Upper lobe of left lung (tissue), 6 donors: Measurements from ENCODE around the gene VSIR. TPM values are rescaled to one million over a fixed set of nuclear protein-coding genes. Genes with fewer than 3 reads are reported as not detected.

ENCODE experiments used
- ATAC-seq, 2 donors: fragments of 200-7000 bp; cut with Tn5 transposase; one replicate each; pipeline ENCODE4 v1.9.1; 2022; ENCODE audit warnings: mild to moderate bottlenecking in 2 of 2, moderate library complexity in 2 of 2; ENCODE audit not compliant: low FRiP score in 2 of 2
- DNase-seq, 2 donors: peaks; one replicate each; pipeline ENCODE4 v3.0.0-alpha.2; 2019 to 2020
- H3K27ac ChIP-seq, 4 donors: fragments of 200-600 bp; sonication (generic); one replicate each; pipeline ENCODE4 v1.5.1; 2016 to 2019
- H3K27me3 ChIP-seq, 4 donors: fragments of 200-600 bp; sonication (generic); one replicate each; pipeline ENCODE4 v1.5.1; 2017 to 2019
- H3K36me3 ChIP-seq, 4 donors: fragments of 200-600 bp; sonication (generic); one replicate each; pipeline ENCODE4 v1.5.1; 2016 to 2019
- H3K4me1 ChIP-seq, 4 donors: fragments of 200-600 bp; sonication (generic); one replicate each; pipeline ENCODE4 v1.5.1; 2018 to 2019
- H3K4me3 ChIP-seq, 4 donors: fragments of 200-600 bp; sonication (generic); one replicate each; pipeline ENCODE4 v1.5.1; 2017 to 2019; ENCODE audit warnings: mild to moderate bottlenecking in 2 of 4, moderate library complexity in 1 of 4
- H3K9me3 ChIP-seq, 4 donors: fragments of 200-600 bp; sonication (generic); one replicate each; pipeline ENCODE4 v1.5.1; 2018 to 2019
- CTCF ChIP-seq, 6 experiments: fragments of 450-650 bp in 4 of 6; fragments of 200-600 bp in 2 of 6; sonication (generic) in 2 of 6; IDR thresholded peaks; one replicate each; pipeline ENCODE4 v1.5.1; 2016 to 2019; ENCODE audit warnings: antibody characterized with exemption in 6 of 6
- EP300 ChIP-seq, 4 donors: sonication (generic); formaldehyde crosslinking; IDR thresholded peaks; one replicate each; pipeline ENCODE4 v1.5.1; 2017; ENCODE audit warnings: antibody characterized with exemption in 4 of 4, control low read depth in 2 of 4
- POLR2A ChIP-seq, 4 donors: fragments of 450-650 bp; IDR thresholded peaks; one replicate each; pipeline ENCODE4 v1.5.1; 2016 to 2017; ENCODE audit warnings: antibody characterized with exemption in 4 of 4, mild to moderate bottlenecking in 2 of 4
- POLR2AphosphoS5 ChIP-seq, 2 donors: sonication (generic); formaldehyde crosslinking; IDR thresholded peaks; one replicate each; pipeline ENCODE4 v1.5.1; 2017; ENCODE audit warnings: antibody characterized with exemption in 2 of 2
- WGBS, 2 donors: methylation state at CpG; one replicate each; pipeline ENCODE4 v1.1.5; 2017 to 2018; 5-methylcytosine and 5-hydroxymethylcytosine counted together
- total RNA-seq, 6 donors: library from RNA; depleted of rRNA in 4 of 6; stranded (reverse); fragments of >200 nt in 4 of 6; gene quantifications; one replicate each; pipeline versions ENCODE4 v1.1.0 to v1.2.1, GENCODE V29; 2016 to 2021
- donor health status: DM: no; HTN: no; CAD: no; lungs with moderate emphysema.
- donor health status: DM: no; HTN: yes; CAD: no; lungs with severe emphysema.

The VSIR gene
- total RNA-seq, 6 donors from 2014 or later = 51.7 to 167 (median 92.5) TPM

- whole genome bisulfite sequencing, 2 donors = 92 to 93% methylated on average over 14 to 21 of the region's 21 CpGs
- Histone ChIP-seq H3K9me3 (no peaks in the 10 kb centered on the region), H3K27ac (no peak overlapping the region), H3K4me1 (peaks cover 0 to 18% (median 9%) of the 10 kb centered on the region in 4 donors), H3K27me3 (no peaks in the 10 kb centered on the region), H3K36me3 (no peaks in the 10 kb centered on the region), H3K4me3 (no peak overlapping the region)
- ATAC-seq = no peak
- TF ChIP-seq EP300 (IDR thresholded peaks at IDR 0.05) (no peak), POLR2AphosphoS5 (IDR thresholded peaks at IDR 0.05) (no peak), CTCF (IDR thresholded peaks at IDR 0.05) (no peak)
- DNase-seq = peak in 1 of 2 donors; percentile 62
Measured at GRCh38 chr10:71807557-71808510, 34.5 kb upstream of the VSIR start.

- WGBS, 2 donors = 93 to 94% methylated on average over 17 to 22 of the region's 23 CpGs
- peaks cover 0 to 14% (median 8%) of the 10 kb centered on the region in 4 donors for H3K4me1 ChIP-seq
- no peak for ATAC-seq
- H3K27ac ChIP-seq = no peak overlapping the region
- no peak for DNase-seq
- H3K9me3 ChIP-seq = no peaks in the 10 kb centered on the region
- no peaks in the 10 kb centered on the region for H3K36me3 ChIP-seq
- no peak overlapping the region for H3K4me3 ChIP-seq
- TF ChIP-seq CTCF (IDR thresholded peaks at IDR 0.05) (no peak), POLR2A (IDR thresholded peaks at IDR 0.05) (no peak), POLR2AphosphoS5 (IDR thresholded peaks at IDR 0.05) (no peak), EP300 (IDR thresholded peaks at IDR 0.05) (no peak)
- H3K27me3 ChIP-seq = no peaks in the 10 kb centered on the region
Measured at GRCh38 chr10:71806704-71807556, 33.6 kb upstream of the VSIR start.

GRCh38 chr10:71805776-71806703 is 32.7 kb upstream of the VSIR start:
- H3K27ac ChIP-seq = no peak overlapping the region
- no peaks in the 10 kb centered on the region for H3K27me3 ChIP-seq
- no peaks in the 10 kb centered on the region for H3K9me3 ChIP-seq
- no peak overlapping the region for H3K4me3 ChIP-seq
- peaks cover 0 to 10% (median 7%) of the 10 kb centered on the region in 4 donors for H3K4me1 ChIP-seq
- H3K36me3 ChIP-seq = no peaks in the 10 kb centered on the region
- DNase-seq = peak; percentile 56 to 86
- TF ChIP-seq POLR2AphosphoS5 (IDR thresholded peaks at IDR 0.05) = no peak
- no peak for TF ChIP-seq POLR2A (IDR thresholded peaks at IDR 0.05)
- no peak for TF ChIP-seq CTCF (IDR thresholded peaks at IDR 0.05)
- no peak for TF ChIP-seq EP300 (IDR thresholded peaks at IDR 0.05)
- 50 to 75% methylated on average over 14 to 27 of the region's 41 CpGs for WGBS, 2 donors
- ATAC-seq = peak; percentile 19 to 56

- Histone ChIP-seq H3K36me3 (no peaks in the 10 kb centered on the region), H3K9me3 (no peaks in the 10 kb centered on the region), H3K4me1 (peaks cover 0 to 10% (median 7%) of the 10 kb centered on the region in 4 donors), H3K27ac (no peak overlapping the region), H3K27me3 (no peaks in the 10 kb centered on the region), H3K4me3 (no peak overlapping the region)
- ATAC-seq (peak in 1 of 2 donors; percentile 43), DNase-seq (no peak)
- WGBS, 2 donors = 30 to 33% methylated on average over 4 of the region's 4 CpGs
- TF ChIP-seq EP300 (IDR thresholded peaks at IDR 0.05) = no peak
Measured at GRCh38 chr10:71804077-71804476, 30.8 kb upstream of the VSIR start.
